Prostate gland (tissue), 2 donors: ENCODE data around the gene IFT27. TPM values are rescaled to one million over a fixed set of nuclear protein-coding genes. Genes with fewer than 3 reads are reported as not detected.

Experiments used
- DNase-seq: peaks from one replicate; pipeline ENCODE4 v3.0.0-alpha.2; 2019; ENCODE audit warnings: low spot score
- H3K27ac ChIP-seq, 2 donors: fragments of 200-600 bp; sonication (generic); 2 replicates each; pipeline ENCODE4 v1.5.1; 2017 to 2019
- H3K27me3 ChIP-seq: fragments of 200-600 bp; sonication (generic); replicated peaks from 2 replicates; pipeline ENCODE4 v1.5.1; 2019; ENCODE audit not compliant: insufficient read depth
- H3K36me3 ChIP-seq, 2 donors: fragments of 200-600 bp; sonication (generic); 1 replicate in 1 of 2; 2 replicates in 1 of 2; pipeline versions ENCODE4 v1.5.1 to v1.8.1; 2017 to 2019
- H3K4me1 ChIP-seq: fragments of 200-600 bp; sonication (generic); replicated peaks from 2 replicates; pipeline ENCODE4 v1.5.1; 2019
- H3K4me3 ChIP-seq, 2 donors: fragments of 200-600 bp; sonication (generic); 2 replicates each; pipeline ENCODE4 v1.5.1; 2017 to 2019
- H3K9me3 ChIP-seq: fragments of 200-600 bp; sonication (generic); 2 replicates; pipeline ENCODE4 v1.5.1; 2017
- POLR2A ChIP-seq: fragments of 450-650 bp; IDR thresholded peaks from one replicate; pipeline ENCODE4 v1.6.1; 2016; ENCODE audit warnings: antibody characterized with exemption, mild to moderate bottlenecking
- POLR2AphosphoS5 ChIP-seq: sonication (generic); formaldehyde crosslinking; IDR thresholded peaks from one replicate; pipeline ENCODE4 v1.6.1; 2017; ENCODE audit warnings: antibody characterized with exemption
- WGBS: methylation state at CpG from one replicate; pipeline ENCODE4 v1.1.5; 2018; 5-methylcytosine and 5-hydroxymethylcytosine counted together
- intact Hi-C: fragments of 100-400 bp; cut with DNase I; formaldehyde crosslinking; loops from one replicate; pipeline ENCODE4 v1.14.2; 2022
- total RNA-seq, 2 donors: library from RNA; depleted of rRNA; stranded (reverse); fragments of >200 nt; gene quantifications; one replicate each; pipeline ENCODE4 v1.1.0, GENCODE V29; 2016
- TF ChIP-seq, protein P1 (sequence below), 4 experiments: fragments of 200-600 bp in 2 of 4; fragments of 450-650 bp in 2 of 4; sonication (generic) in 2 of 4; IDR thresholded peaks; 1 replicate in 3 of 4; 2 replicates in 1 of 4; pipeline ENCODE4 v1.5.1; 2016 to 2019; ENCODE audit warnings: antibody characterized with exemption in 4 of 4, mild to moderate bottlenecking in 2 of 4, moderate library complexity in 2 of 4

Gene IFT27
- total RNA-seq, 2 donors from 2014 or later, result 16.5 to 26.4 TPM

- Histone ChIP-seq H3K4me1 (no peaks in the 10 kb centered on the region), H3K36me3 (no peaks in the 10 kb centered on the region), H3K27ac (no peak overlapping the region), H3K27me3 (no peaks in the 10 kb centered on the region), H3K4me3 (no peak overlapping the region), H3K9me3 (no peaks in the 10 kb centered on the region)
- no peak for DNase-seq
- intact Hi-C loops, result loop anchor here (5.0 kb wide), 1 partner anchor 227 kb away; no protein-coding TSS in a partner anchor
- WGBS, result 66% methylated on average over 3 of the region's 3 CpGs
- TF ChIP-seq POLR2AphosphoS5, result no peak
- TF ChIP-seq, protein P1, sequence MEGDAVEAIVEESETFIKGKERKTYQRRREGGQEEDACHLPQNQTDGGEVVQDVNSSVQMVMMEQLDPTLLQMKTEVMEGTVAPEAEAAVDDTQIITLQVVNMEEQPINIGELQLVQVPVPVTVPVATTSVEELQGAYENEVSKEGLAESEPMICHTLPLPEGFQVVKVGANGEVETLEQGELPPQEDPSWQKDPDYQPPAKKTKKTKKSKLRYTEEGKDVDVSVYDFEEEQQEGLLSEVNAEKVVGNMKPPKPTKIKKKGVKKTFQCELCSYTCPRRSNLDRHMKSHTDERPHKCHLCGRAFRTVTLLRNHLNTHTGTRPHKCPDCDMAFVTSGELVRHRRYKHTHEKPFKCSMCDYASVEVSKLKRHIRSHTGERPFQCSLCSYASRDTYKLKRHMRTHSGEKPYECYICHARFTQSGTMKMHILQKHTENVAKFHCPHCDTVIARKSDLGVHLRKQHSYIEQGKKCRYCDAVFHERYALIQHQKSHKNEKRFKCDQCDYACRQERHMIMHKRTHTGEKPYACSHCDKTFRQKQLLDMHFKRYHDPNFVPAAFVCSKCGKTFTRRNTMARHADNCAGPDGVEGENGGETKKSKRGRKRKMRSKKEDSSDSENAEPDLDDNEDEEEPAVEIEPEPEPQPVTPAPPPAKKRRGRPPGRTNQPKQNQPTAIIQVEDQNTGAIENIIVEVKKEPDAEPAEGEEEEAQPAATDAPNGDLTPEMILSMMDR (IDR thresholded peaks at IDR 0.05), result peak in 2 of 4 experiments; percentile 37 to 41
Observed at GRCh38 chr22:36773935-36774334, 2.0 kb downstream of the IFT27 start.

- H3K4me3 ChIP-seq, result no peak overlapping the region
- H3K27me3 ChIP-seq, result no peaks in the 10 kb centered on the region
- intact Hi-C loops, result loop anchor here (5.0 kb wide), 1 partner anchor 225 kb away; no protein-coding TSS in a partner anchor
- 93% methylated on average over 8 of the region's 8 CpGs for WGBS
- no peaks in the 10 kb centered on the region for H3K36me3 ChIP-seq
- no peaks in the 10 kb centered on the region for H3K4me1 ChIP-seq
- TF ChIP-seq POLR2A (no peak), POLR2AphosphoS5 (no peak)
- TF ChIP-seq, protein P1 (IDR thresholded peaks at IDR 0.05), result no peak
- H3K27ac ChIP-seq, result no peak overlapping the region
- no peak for DNase-seq
- no peaks in the 10 kb centered on the region for H3K9me3 ChIP-seq
Observed at GRCh38 chr22:36772451-36772850, 3.5 kb downstream of the IFT27 start.

GRCh38 chr22:36771356-36772063 lies 4.4 kb downstream of the IFT27 start:
- no peak overlapping the region for H3K4me3 ChIP-seq
- H3K4me1 ChIP-seq, result no peaks in the 10 kb centered on the region
- no peaks in the 10 kb centered on the region for H3K27me3 ChIP-seq
- no peak overlapping the region for H3K27ac ChIP-seq
- intact Hi-C loops, result loop anchor here (5.0 kb wide), 1 partner anchor 224 kb away; no protein-coding TSS in a partner anchor
- DNase-seq, result no peak
- no peaks in the 10 kb centered on the region for H3K36me3 ChIP-seq
- no peaks in the 10 kb centered on the region for H3K9me3 ChIP-seq
- WGBS, result 93% methylated on average over 13 of the region's 13 CpGs
- TF ChIP-seq POLR2AphosphoS5, result no peak
- TF ChIP-seq, protein P1 (IDR thresholded peaks at IDR 0.05), result no peak
- no peak for TF ChIP-seq POLR2A

- Histone ChIP-seq H3K4me3 (no peak overlapping the region), H3K4me1 (no peaks in the 10 kb centered on the region), H3K27ac (no peak overlapping the region), H3K36me3 (no peaks in the 10 kb centered on the region), H3K27me3 (no peaks in the 10 kb centered on the region), H3K9me3 (no peaks in the 10 kb centered on the region)
- WGBS, result 59% methylated on average over 11 of the region's 11 CpGs
- intact Hi-C loops, result loop anchor here (5.0 kb wide), 1 partner anchor 223 kb away; no protein-coding TSS in a partner anchor
- DNase-seq, result no peak
- no peak for TF ChIP-seq POLR2AphosphoS5
- TF ChIP-seq, protein P1 (IDR thresholded peaks at IDR 0.05), result no peak
- no peak for TF ChIP-seq POLR2A
Observed at GRCh38 chr22:36770513-36771231, 5.2 kb downstream of the IFT27 start.
